ENCODE data around the gene MARVELD1.
A peak's percentile ranks its signal among the peaks of the same experiment; 100 is the strongest.
"Not testable (repeated sequence)": the region's sequence is repeated elsewhere in the genome, so short reads cannot be mapped to it uniquely, and the experiment has no call there.

Gene MARVELD1

DNA sequence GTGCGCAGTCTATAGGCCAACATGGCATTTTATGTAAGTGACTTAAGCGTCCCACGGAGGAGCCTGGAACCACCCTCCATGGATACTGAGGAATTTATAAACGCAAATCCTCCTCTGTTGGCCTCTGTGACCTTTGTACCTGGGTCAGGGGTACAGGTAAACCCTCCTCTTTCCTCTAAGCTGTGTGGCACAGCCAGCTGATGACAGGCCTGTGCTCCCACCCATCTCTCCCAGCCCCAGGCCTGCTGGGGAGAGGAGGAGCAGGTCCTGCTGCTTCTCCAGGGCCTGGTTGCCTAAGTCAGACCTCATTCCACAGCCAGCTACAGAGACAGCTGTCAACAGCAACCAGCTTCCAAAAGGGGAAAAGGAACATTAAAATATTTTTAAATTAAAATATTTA is 31.5 kb upstream of the MARVELD1 start:
- H4K20me1 ChIP-seq (ENCODE audit: insufficient read depth, low read length), result no peaks in the 10 kb centered on the region
- H3K9me3 ChIP-seq (replicated peaks; ENCODE audit: insufficient read depth, low read length), result no peaks in the 10 kb centered on the region
- H3K4me2 ChIP-seq (ENCODE audit: low read depth, low read length), result no peak overlapping the region
- no peak overlapping the region for H2AFZ ChIP-seq (ENCODE audit: low read length)
- no peaks in the 10 kb centered on the region for H3K79me2 ChIP-seq (ENCODE audit: low read length)
- no peak for DNase-seq
- TF ChIP-seq EZH2 (optimal IDR thresholded peaks at IDR 0.05; ENCODE audit: low read depth, low read length) (no peak), EZH2phosphoT487 (IDR thresholded peaks at IDR 0.05; ENCODE audit: low read length) (no peak)
- TF ChIP-seq, protein P1, sequence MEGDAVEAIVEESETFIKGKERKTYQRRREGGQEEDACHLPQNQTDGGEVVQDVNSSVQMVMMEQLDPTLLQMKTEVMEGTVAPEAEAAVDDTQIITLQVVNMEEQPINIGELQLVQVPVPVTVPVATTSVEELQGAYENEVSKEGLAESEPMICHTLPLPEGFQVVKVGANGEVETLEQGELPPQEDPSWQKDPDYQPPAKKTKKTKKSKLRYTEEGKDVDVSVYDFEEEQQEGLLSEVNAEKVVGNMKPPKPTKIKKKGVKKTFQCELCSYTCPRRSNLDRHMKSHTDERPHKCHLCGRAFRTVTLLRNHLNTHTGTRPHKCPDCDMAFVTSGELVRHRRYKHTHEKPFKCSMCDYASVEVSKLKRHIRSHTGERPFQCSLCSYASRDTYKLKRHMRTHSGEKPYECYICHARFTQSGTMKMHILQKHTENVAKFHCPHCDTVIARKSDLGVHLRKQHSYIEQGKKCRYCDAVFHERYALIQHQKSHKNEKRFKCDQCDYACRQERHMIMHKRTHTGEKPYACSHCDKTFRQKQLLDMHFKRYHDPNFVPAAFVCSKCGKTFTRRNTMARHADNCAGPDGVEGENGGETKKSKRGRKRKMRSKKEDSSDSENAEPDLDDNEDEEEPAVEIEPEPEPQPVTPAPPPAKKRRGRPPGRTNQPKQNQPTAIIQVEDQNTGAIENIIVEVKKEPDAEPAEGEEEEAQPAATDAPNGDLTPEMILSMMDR (IDR thresholded peaks at IDR 0.05; ENCODE audit: low read length), result no peak
- no peak overlapping the region for H3K27ac ChIP-seq (ENCODE audit: low read length)
- no peak overlapping the region for H3K4me3 ChIP-seq (ENCODE audit: low read length)
- no peak overlapping the region for H3K9ac ChIP-seq (ENCODE audit: low read length)
- no peaks in the 10 kb centered on the region for H3K9me2 ChIP-seq (replicated peaks; ENCODE audit: insufficient read depth, low read length)
- H3F3A ChIP-seq (ENCODE audit: insufficient read depth, low read length), result 0 out of 2 replicates have a peak, but pooled peaks cover under 1% of the 10 kb centered on the region
- H3K36me3 ChIP-seq (replicated peaks; ENCODE audit: insufficient read depth, low read length), result no peaks in the 10 kb centered on the region
- H3K4me1 ChIP-seq (ENCODE audit: low read length), result peaks cover 24% of the 10 kb centered on the region
- no peaks in the 10 kb centered on the region for H3K27me3 ChIP-seq (replicated peaks; ENCODE audit: insufficient read depth, low read length)

DNA sequence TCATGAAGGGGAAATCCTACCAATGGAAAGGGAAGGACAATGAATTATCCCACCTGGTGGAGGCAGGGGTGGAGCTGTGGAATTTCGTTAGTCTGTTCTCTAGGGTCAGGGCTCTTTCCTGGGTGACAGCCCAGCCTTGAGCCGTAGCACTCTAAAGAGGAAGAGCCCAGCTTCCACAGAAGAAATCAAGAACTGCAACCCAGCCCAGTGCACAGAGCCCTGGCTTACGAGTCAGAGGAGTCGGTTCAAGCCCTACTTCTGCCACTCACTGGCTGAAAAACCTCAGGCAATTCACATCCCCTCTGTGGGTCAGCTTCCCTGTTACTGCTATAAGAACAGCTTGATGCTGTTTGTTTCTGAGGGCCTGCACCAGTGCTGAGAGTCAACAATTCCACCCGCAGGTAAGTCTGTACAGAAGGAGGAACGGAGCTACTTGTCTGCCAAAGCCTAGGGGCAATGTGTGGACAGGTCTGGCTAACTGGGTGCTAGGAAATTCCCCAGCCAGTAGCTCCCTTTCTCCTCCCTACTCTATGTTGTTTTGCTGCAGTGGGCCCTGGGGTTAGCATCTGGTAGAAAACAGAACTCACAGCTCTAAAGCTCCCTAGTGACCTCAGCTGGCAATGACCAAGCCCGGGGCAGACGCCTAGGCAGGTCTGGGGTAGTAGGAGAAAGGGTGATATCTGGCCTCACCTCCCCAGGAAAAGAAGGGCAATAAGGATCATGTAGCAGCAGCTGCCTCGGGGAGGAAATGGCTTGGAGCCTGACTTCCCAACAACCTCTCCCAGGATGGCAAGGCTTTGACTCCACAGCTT is 29.8 kb upstream of the MARVELD1 start:
- no peaks in the 10 kb centered on the region; the same call in none of the 2 replicates for H3F3A ChIP-seq (ENCODE audit: insufficient read depth, low read length)
- H3K4me2 ChIP-seq (ENCODE audit: low read depth, low read length), result no peak overlapping the region
- H3K79me2 ChIP-seq (ENCODE audit: low read length), result no peaks in the 10 kb centered on the region
- H3K9me2 ChIP-seq (replicated peaks; ENCODE audit: insufficient read depth, low read length), result no peaks in the 10 kb centered on the region
- H2AFZ ChIP-seq (ENCODE audit: low read length), result no peak overlapping the region
- no peaks in the 10 kb centered on the region for H3K27me3 ChIP-seq (replicated peaks; ENCODE audit: insufficient read depth, low read length)
- no peaks in the 10 kb centered on the region for H3K36me3 ChIP-seq (replicated peaks; ENCODE audit: insufficient read depth, low read length)
- peaks cover 21% of the 10 kb centered on the region for H3K4me1 ChIP-seq (ENCODE audit: low read length)
- TF ChIP-seq, protein P1 (IDR thresholded peaks at IDR 0.05; ENCODE audit: low read length), result no peak
- no peak for TF ChIP-seq EZH2phosphoT487 (IDR thresholded peaks at IDR 0.05; ENCODE audit: low read length)
- TF ChIP-seq EZH2 (optimal IDR thresholded peaks at IDR 0.05; ENCODE audit: low read depth, low read length), result no peak
- H3K9ac ChIP-seq (ENCODE audit: low read length), result no peak overlapping the region
- no peaks in the 10 kb centered on the region for H4K20me1 ChIP-seq (ENCODE audit: insufficient read depth, low read length)
- no peak overlapping the region for H3K27ac ChIP-seq (ENCODE audit: low read length)
- H3K4me3 ChIP-seq (ENCODE audit: low read length), result no peak overlapping the region
- no peak for DNase-seq
- H3K9me3 ChIP-seq (replicated peaks; ENCODE audit: insufficient read depth, low read length), result no peaks in the 10 kb centered on the region

DNA sequence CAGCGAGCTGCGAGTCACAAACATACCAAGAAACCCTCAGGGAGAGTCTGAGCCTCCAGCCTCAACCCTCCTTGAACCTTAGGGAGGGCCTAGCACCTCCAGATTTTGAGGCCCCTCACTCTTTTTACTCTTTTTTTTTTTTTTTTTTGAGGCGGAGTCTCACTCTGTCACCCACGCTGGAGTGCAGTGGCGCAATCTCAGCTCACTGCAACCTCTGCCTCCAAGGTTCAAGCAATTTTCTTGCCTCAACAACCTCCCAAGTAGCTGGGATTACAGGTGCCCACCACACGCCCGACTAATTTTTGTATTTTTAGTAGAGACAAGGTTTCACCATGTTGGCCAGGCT is 29.2 kb upstream of the MARVELD1 start:
- not testable (repeated sequence) for H3K27me3 ChIP-seq (replicated peaks; ENCODE audit: insufficient read depth, low read length); H3K9me2 ChIP-seq (replicated peaks; ENCODE audit: insufficient read depth, low read length); H3K4me3 ChIP-seq (ENCODE audit: low read length); H3K27ac ChIP-seq (ENCODE audit: low read length); H2AFZ ChIP-seq (ENCODE audit: low read length); H4K20me1 ChIP-seq (ENCODE audit: insufficient read depth, low read length); H3K36me3 ChIP-seq (replicated peaks; ENCODE audit: insufficient read depth, low read length); H3F3A ChIP-seq (ENCODE audit: insufficient read depth, low read length); H3K79me2 ChIP-seq (ENCODE audit: low read length); DNase-seq; H3K9ac ChIP-seq (ENCODE audit: low read length); H3K9me3 ChIP-seq (replicated peaks; ENCODE audit: insufficient read depth, low read length)
- peak overlapping the region; percentile 18; the same call in 1 of the 2 replicates for H3K4me2 ChIP-seq (ENCODE audit: low read depth, low read length)
- H3K4me1 ChIP-seq (ENCODE audit: low read length), result peaks cover 21% of the 10 kb centered on the region

DNA sequence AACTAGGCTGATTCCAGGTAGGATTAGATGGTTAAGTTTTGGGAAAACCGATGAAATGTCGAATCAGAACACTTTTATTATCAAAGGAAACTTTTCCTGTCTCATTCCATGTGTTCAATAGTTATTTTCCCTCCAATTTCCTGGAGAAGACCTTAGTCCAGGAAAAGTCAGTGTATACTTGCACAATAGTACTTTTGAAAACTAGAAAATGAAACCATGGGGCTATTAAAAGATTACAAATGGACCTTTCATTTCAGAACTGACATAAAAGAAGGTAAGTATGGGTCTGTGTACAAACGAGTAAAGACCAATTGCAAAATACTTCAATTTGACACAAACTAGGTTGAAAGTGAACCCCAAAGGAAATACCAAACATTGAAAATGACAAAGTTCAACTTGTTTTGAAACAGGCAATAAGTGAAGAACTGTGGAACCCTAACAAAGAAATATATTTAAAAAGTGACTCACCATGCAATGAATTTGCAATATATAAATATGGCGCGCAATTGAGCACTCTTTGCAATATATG is 28.6 kb upstream of the MARVELD1 start:
- Histone ChIP-seq H3K4me3 (ENCODE audit: low read length) (no peak overlapping the region), H3K79me2 (ENCODE audit: low read length) (no peaks in the 10 kb centered on the region), H4K20me1 (ENCODE audit: insufficient read depth, low read length) (no peaks in the 10 kb centered on the region)

More for the DNA sequence above, 28.6 kb upstream of the MARVELD1 start:
- no peak overlapping the region for H3K9ac ChIP-seq (ENCODE audit: low read length)
- no peak overlapping the region for H2AFZ ChIP-seq (ENCODE audit: low read length)
- peak overlapping the region; percentile 18; the same call in 1 of the 2 replicates for H3K4me2 ChIP-seq (ENCODE audit: low read depth, low read length)
- no peak for TF ChIP-seq EZH2 (optimal IDR thresholded peaks at IDR 0.05; ENCODE audit: low read depth, low read length)
- no peak for TF ChIP-seq EZH2phosphoT487 (IDR thresholded peaks at IDR 0.05; ENCODE audit: low read length)
- TF ChIP-seq, protein P1 (IDR thresholded peaks at IDR 0.05; ENCODE audit: low read length), result no peak
- no peaks in the 10 kb centered on the region for H3K9me3 ChIP-seq (replicated peaks; ENCODE audit: insufficient read depth, low read length)
- no peaks in the 10 kb centered on the region for H3K9me2 ChIP-seq (replicated peaks; ENCODE audit: insufficient read depth, low read length)
- no peaks in the 10 kb centered on the region for H3K27me3 ChIP-seq (replicated peaks; ENCODE audit: insufficient read depth, low read length)
- H3K27ac ChIP-seq (ENCODE audit: low read length), result no peak overlapping the region
- peaks cover 21% of the 10 kb centered on the region for H3K4me1 ChIP-seq (ENCODE audit: low read length)
- no peaks in the 10 kb centered on the region; the same call in none of the 2 replicates for H3F3A ChIP-seq (ENCODE audit: insufficient read depth, low read length)
- H3K36me3 ChIP-seq (replicated peaks; ENCODE audit: insufficient read depth, low read length), result no peaks in the 10 kb centered on the region
- no peak for DNase-seq
